HG03095 (cell line): ENCODE data around the gene CTRL.
A peak's percentile ranks its signal among the peaks of the same experiment; 100 is the strongest.

ENCODE experiments used
- ATAC-seq: cut with Tn5 transposase; IDR thresholded peaks from one replicate; pipeline ENCODE4 v1.9.1; 2021; ENCODE audit warnings: moderate library complexity; ENCODE audit not compliant: unreplicated experiment

CTRL gene

DNA sequence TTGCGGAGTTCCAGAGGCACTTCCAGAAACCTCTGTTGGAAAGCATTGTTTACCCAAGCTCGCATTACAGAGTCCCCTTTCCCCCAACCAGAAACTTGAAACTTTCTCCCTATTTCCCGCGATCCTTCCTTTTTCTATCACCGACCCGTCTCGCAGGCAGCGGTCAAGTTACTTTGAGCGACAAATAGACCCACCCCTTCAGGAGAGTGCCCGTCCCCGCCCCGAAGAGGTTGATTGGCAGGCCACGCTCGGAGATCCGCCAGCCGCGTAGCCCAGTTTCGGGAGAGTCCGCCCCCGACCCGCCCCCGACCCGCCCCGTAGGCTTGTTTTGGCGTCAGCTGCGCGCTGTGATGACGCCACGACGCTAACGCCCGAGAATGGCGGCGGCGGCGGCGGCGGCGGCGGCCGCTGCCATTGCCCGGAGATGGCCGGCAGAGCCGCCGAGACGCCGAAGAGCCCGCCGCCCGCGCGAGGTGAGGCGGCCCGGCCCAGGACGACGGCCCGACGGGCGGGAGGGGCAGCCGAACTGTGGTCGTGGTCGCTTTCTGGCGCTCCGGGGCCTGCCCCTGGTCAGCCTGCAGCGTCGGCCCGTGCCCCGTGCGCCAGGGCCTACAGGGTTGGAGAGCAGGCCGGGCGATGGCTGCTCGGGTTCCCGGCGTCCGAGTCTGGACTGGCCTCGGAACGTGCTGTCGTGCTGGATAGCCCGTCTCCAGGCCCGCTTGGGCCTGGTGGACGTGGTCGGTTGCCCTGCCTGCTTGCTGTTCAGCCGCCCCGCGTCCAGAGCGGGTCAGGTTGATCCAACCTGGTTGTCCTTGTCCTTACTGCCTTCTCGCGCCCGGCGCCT, 38.5 kb downstream of the CTRL start, which contains the start of gene PSKH1:
PSKH1 (plus strand) TSS at position 356 of the 844 bp plus-strand sequence. CDS start 15,496 bp downstream, outside the sequence.
- peak; percentile 87 for ATAC-seq

DNA sequence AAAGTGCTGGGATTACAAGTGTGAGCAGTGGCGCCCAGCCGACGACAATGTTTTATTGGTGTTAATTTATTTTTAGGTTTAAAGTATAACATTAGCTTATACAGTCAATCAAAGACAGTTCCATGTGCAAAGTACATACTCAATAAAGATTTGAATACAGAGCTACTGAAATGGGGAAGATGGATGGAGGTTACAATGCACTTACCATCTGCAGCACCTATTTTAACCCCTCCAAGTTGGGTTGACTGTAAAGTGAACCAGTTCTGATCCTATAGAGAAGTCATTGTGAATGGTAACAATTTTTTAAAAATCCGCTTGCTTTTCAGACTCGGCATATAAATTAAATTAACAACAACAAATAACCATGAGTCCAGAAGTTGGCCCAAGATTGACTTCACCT, 39.3 kb downstream of the CTRL start:
- no peak for ATAC-seq

DNA sequence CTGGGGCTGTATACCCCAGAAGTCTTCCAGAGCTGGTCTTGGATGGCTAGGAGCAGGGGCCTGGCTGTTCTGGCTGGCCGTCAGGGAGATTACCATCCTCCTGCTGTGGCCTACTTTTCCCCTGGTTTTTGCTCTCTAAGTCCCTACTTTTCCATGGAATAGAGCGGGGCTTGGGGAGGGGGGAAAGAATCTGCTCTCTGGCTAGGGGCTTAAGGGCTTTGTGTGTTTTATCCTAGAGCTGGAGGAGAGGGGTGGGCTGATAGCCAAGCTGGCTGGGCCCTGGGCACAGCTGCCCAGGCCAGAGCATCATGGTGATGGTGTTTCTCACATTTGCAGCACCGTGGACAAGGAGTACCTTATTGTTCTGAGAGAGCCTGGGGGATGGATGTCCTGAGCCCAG, 43.3 kb downstream of the CTRL start:
- no peak for ATAC-seq

DNA sequence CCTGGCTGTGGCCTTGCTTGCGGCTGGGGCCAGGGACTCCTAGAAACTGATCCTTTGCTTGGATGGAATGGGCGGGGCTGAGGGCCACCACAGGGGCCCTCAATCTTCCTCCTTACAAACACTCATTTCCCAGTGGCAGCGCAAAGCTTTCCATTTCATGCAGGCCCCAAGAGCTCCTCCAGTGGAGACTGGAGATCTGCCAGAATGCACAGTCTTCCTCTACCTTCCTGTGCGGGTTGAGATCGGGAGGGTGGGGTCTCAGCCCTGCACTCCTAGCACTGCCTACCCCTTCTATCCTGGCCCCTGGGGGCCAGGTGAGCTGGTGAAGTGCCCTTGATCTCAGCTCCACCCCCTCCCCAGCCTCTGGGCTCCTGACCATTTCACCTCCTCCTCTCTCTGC, 45.3 kb downstream of the CTRL start:
- no peak for ATAC-seq

DNA sequence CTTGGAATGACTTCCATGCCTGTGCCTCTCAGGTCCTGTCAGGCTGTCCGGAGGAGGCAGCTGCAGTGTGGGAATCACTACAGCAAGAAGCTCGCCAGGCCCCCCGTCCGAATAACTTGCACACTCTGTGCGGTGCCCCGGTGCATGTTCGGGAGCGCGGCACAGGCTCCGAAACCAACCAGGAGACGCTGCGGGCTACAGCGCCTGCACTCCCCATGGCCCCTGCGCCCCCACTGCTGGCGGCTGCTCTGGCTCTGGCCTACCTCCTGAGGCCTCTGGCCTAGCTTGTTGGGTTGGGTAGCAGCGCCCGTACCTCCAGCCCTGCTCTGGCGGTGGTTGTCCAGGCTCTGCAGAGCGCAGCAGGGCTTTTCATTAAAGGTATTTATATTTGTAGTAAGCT, 45.7 kb downstream of the CTRL start:
- no peak for ATAC-seq

- ATAC-seq, result no peak
Observed at GRCh38 chr16:67885545-67885944, 46.1 kb downstream of the CTRL start.

DNA sequence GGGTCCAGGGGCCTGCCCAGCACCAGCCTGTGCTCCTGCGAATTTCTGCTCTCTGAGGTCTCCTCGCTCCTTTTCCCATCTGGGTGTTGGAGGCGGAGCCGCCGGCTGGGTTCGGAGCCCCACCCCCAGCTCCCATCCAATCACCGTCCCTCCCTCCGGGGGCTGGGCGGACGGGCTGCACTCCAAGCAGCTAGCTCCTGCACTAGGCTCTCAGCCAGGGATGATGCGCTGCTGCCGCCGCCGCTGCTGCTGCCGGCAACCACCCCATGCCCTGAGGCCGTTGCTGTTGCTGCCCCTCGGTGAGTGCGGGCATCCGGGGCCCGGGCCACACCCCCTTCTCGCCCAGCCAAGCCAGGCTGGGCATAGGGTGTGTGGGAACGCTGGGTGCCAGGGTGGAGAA, 47.0 kb downstream of the CTRL start, which contains the start of gene NRN1L:
NRN1L (plus strand) TSS at position 202 of the 400 bp plus-strand sequence; CDS start at position 221, 19 bp downstream.
- no peak for ATAC-seq

GRCh38 chr16:67883872-67884261, 47.8 kb downstream of the CTRL start:
- no peak for ATAC-seq

DNA sequence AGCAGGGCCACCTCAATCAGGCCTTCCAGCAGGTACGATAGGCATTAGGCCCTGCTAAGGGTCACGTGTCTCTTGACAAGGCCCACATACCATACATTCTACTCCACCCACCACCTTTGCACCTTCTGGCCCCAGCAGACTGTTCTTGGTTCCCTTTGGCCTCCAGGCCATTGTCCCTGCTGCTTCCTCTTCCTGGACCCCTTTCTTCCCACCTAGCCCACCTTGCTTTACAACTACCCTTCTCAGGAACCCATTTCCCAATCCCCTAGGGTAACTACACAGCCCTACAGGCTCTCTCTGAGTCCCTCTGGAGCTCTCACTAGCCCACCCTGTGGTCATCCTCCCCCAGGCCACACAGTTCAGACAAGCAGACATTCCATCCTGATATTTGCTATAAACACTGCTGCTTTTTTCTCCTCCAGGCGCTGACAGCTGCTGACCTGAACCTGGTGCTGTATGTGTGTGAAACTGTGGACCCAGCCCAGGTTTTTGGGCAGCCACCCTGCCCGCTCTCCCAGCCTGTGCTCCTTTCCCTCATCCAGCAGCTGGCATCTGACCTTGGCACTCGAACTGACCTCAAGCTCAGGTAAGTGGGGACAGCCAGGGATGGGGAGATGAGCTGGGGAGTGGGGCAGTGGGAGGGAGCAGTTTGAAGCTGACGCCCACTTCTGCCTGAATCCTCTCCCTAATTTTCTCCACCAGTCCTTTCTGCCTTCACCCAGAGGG, 48.4 kb downstream of the CTRL start:
- ATAC-seq, result no peak

DNA sequence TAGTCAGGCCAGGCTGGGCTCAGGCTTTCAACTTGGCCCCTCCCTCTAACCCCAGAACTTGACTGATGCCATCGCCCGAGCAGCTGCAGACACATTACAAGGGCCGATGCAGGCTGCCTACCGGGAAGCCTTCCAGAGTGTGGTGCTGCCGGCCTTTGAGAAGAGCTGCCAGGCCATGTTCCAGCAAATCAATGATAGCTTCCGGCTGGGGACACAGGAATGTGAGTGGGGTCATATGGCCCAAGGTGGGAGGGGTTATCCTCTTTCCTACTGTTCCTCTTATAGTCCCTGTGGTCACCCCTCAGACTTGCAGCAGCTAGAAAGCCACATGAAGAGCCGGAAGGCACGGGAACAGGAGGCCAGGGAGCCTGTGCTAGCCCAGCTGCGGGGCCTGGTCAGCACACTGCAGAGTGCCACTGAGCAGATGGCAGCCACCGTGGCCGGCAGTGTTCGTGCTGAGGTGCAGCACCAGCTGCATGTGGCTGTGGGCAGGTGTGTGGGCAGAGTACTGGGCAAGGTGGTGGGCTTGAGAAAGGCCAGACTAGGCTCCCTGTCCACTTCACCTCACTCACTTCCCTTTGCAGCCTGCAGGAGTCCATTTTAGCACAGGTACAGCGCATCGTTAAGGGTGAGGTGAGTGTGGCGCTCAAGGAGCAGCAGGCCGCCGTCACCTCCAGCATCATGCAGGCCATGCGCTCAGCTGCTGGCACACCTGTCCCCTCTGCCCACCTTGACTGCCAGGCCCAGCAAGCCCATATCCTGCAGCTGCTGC, 49.1 kb downstream of the CTRL start:
- ATAC-seq, result no peak

DNA sequence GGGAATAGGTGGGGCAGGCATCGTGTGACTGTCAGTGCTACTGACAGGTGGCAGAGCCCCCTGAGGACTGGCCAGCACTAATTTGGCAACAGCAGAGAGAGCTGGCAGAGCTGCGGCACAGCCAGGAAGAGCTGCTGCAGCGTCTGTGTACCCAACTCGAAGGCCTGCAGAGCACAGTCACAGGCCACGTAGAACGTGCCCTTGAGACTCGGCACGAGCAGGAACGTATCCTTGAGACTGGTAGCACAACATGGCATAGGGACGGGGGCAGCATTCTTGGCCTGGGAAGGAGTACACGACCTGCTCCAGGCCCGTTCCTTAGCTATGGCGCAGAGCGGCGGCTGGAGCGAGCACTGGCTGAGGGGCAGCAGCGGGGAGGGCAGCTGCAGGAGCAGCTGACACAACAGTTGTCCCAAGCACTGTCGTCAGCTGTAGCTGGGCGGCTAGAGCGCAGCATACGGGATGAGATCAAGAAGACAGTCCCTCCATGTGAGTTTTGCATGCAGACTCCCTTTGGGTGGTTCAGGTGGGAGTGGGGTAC, 50.0 kb downstream of the CTRL start:
- no peak for ATAC-seq

- ATAC-seq, result no peak
Observed at GRCh38 chr16:67880584-67880983, 51.1 kb downstream of the CTRL start.

DNA sequence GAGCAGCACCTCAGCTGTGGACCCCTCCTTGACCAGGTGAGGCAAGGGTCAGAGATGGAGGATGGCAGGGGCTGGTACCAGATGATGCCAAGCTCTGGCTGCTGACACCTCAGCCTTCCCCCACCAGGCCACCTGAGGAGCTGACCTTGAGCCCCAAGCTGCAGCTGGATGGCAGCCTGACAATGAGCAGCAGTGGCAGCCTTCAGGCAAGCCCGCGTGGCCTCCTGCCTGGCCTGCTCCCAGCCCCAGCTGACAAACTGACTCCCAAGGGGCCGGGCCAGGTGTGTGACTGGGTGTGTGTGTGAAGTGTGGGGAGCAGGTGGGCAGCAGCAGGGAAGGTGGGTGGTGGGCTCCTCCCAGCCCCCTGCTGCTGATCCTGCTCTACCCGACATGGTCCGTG, 51.7 kb downstream of the CTRL start:
- ATAC-seq, result no peak
